Nucleus accumbens (tissue), 56 donors: ENCODE data around the gene DLX3.

ENCODE experiments used
- DNase-seq, 56 donors: peaks; one replicate each; lab custom pipeline; 2025; lab: John Stamatoyannopoulos, UW

DLX3 gene

DNA sequence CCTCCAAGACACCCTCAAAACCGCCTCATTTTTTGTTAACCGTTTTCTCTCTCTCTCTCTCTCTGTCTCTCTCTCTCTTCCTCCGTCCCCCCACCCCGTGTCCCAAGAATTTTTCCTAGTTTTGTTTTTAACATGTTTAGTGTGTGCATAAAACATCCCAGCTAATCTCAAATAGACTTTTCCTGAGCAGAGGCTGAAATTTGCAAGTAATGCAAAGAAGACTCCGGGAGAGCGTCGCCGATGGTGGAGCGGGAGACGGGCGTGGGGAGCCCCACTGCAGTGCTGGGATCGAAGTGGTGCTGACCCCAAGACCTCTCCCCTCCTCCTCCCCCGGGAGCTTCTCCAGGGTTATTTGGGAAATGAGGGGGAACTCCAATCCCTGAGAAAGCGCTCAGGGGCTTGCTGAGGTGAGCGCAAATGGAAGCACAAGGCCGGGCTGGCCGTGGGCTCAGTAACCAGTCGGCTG, 30.7 kb downstream of the DLX3 start:
- DNase-seq, result no peak

DNA sequence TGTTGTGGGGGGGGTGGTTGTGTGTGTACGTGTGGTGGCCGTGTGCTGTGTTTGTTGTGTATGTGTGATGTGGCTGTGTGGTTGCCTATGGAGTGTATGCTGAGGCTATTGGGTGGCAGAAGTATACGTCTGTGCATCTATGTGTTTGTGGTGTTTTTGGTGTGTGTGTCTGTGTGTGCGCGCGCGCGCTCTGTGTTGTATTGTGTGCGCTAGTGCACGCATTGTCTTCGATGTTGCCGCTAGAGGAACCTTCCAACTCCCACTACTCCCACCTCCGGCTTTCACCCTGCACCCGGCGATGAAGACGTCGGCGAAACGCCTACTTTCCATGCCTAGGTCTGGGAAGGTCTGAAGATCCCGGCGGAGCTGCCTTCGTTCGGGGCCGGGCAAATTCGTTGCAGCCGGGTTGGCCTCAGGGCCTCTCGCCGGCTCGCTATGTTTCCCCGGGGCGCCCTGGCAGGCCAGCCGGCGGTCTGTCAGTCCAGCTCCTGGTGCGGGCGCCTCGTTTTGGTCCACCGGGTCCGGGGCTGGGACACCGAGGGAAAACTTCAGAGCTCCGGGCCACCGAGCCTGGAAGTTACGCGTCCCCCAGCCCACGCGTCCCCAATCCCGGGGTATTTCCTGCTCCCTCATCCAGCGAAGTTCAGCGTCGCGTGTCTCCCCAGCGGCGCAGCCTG, 31.3 kb downstream of the DLX3 start:
- DNase-seq, result no peak

DNA sequence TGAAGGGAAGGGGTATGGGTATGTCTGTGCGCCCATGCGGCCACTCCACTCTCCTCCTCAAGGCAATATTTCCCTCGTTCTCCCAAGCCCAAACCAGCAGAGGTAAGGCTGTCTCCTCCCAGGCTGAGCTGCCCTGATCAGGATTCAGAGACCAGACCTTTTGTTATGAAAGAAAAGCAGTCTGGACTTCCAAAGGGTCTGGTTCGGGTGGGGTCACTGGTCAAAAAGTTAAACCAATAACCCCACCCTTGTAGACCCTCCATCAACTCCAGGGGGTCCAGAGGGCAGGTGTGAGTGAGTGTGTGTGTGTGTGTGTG, 31.8 kb downstream of the DLX3 start:
- no peak for DNase-seq

DNA sequence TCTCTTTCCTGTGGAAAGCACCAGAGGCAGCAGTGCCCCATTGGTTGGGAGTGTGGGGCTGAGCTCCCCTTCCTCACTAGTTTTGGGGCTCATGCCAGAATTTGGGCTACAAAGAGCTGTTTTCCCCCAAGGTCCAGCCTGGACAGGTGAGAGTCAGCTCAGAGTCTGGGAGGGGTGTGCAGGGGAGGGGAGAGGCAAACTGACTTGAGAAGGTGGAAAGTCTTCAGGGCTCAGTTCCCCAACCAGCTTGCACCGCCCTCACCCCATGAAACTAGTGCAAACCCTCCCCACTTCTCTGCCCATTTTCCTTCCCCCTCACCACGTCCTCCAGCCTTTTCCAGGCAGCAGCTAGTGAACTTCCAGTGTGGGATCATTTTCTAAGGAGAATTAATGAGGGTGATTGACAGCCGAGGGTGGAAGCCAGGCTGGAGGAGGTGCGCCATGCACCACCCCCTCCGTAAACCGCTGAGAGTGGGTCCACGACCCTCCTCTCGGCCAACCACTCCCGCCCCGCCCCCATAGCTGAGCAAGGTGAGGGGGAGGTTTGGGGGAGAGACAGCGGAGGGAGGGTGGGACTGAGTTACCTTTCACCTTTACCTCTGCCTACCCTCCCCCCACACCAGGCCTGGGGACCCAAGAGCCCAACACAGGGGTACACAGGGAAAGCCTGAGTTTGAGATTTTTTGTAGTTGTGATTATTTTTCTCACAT, 32.3 kb downstream of the DLX3 start:
- no peak for DNase-seq

DNA sequence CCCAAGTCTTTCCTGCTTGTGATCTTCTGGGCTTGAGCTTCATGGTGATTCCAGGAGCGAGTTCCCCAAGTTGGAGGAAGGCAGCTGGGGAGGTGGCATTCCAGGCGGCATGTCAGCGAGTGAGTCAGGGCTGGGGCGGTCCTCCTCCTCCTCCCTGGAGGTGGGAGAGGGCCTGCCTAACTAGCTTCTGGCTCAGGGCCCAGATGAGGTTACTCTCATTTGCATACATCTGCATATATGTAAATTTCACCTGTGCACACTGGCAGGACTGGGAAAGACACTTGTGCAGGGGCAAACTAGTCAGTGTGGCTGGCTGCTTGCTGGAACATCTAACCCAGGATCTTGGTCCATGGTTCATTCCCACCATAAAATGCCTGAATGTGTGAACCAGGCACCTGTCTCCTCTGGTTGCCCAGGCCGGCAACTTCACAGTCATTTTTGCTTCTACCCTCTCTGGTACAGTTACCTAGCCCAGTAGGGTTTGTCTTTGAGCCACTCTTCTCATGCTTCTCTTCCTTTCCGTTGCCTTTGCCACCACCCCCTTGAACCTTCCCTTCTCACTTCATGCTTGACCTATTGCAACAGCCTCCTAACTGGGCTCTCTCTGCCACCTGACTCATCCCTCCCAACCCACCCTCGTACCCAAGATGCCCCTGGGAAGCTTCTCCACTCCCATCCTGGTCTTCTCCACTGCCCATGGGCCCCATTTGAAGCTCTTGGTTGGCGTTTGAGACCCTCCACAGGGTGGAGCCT, 35.7 kb downstream of the DLX3 start:
- peak in 25 of 56 donors; percentile 0 to 61 (median 20) for DNase-seq

DNA sequence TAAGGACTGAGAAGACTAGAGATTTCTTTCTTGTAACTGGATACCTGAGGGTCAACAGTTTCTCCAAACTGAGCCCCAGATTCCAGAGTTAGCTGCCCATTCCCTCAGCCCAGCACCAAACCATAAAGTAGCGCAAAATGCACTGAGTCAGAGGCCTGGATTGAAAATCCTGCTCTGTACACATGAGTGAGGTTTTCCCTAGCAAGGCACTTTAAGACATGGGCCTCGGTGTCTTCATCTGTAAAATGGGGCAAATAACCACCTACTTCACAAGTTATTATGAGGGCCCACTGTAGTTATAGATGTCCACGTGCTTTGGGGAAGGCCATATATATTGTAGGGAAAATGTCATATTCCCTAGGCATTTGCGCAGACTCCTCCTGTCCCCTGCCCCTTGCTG, 36.3 kb downstream of the DLX3 start:
- no peak for DNase-seq

DNA sequence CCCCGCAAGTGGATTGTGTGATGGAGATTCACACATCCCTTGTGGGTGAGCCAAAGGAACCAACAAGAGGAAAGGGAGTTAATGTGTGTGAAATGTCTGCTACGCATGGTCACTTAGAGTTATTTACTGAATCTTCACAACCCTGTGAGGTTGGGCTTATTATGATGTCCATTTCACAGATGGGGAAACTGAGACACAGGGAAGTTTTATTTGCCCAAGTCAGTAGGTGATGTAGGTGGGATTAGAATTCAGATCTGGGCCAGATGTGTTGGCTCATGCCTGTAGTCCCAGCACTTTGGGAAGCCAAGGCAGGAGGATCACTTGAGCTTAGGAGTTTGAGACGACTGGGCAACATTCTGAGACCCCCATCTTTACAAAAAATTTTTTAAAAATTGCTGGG, 37.7 kb downstream of the DLX3 start:
- DNase-seq, result no peak

DNA sequence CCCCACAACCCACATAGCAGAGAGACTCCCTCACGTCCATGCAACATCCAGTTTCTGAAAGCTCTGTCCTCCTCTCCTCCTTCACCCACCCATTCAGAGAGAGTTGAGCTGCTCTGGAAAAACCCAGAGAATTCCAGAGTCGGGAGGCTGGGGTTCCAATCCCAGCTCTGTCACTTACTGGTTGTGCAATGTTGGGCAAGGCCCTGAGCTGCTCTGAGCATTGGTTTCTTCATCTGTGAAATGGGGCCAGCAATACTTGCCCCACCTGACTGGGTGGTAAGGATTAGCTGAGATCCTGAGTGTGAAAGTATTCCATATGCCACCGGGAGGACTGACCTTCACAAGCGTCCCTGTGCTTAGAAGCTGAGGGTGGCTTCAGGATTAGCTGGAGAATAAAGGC, 38.2 kb downstream of the DLX3 start:
- no peak for DNase-seq

DNA sequence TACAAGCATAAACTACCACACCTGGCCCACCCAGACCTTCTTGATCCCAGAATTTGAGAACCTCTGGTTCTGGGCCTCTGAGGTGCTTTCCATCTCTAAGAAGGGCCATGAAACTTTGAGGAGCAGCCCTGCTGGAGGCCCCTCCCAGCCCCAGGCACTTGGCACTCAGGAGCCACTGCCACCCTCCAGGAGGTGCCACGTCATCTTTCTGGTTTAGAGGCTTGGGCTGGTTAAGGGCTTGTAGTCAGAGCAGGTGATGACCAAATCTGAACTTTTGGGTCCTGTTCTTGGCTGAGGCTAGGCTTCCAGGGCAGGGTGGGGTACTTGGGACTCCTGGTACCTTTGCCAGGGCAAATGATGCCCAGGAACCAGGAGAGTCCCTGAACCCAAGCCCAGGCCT, 39.9 kb downstream of the DLX3 start:
- no peak for DNase-seq

DNA sequence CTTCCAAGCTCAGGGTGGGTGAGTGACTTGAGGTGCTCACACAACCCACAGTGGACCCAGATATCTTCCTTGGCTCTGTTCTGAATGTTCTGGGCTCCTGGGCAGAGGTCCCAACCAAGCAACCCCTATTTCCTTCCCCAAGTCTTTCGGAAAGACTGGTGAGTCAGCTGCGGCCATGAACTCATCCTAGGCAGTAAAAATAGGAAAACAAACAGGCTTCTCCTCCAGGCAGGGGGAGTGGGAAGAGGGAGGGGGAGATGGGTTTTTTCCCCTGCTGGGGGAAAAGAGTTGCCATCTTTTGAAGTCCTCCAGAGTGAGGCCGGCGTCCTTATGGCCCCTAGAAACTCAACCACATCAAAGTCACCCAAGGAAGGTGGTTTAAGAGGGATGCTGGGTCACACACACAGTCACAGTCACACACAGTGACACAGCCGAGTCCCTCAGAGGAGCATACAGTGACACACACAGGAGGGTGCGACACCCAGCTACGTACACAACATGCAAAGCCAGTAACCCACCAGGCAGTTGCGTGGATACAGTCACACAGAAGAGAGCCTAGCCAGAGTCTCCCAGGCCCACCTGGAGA, 42.0 kb downstream of the DLX3 start:
- no peak for DNase-seq

DNA sequence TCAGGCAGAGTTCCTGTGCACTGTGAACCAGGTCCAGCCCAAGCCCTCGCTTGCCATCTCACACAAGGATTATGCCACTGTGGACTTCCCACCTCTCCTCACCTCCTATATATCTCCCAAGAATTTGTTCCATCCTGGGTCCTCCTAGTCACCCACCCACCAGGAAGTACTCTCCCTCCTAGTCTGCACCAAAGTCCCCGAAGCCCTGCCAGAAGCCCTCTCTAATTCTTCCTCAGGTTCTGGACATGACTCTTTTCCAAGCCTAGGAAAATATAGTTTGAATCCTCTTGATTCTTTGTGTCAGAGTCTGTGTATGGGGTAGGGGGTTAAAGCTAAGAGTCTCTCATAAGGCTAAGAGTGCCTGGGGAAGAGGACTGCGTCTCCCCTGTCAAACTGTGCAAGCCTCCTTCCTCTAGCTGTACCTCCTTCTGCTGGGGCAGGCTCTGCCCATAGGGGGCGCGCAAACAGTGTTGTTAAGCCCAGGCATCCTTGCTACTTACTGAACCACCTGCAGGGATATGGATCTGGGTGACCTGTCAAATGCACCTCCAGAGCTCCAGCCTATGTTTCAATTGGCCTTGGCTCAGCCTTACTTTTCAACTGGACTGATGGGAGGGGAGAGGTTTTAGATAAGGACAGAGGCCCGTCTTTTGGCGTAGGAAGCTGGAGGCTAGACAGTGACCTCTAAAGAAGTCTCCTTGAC, 42.7 kb downstream of the DLX3 start:
- peak in 31 of 56 donors; percentile 1 to 73 (median 16) for DNase-seq

DNA sequence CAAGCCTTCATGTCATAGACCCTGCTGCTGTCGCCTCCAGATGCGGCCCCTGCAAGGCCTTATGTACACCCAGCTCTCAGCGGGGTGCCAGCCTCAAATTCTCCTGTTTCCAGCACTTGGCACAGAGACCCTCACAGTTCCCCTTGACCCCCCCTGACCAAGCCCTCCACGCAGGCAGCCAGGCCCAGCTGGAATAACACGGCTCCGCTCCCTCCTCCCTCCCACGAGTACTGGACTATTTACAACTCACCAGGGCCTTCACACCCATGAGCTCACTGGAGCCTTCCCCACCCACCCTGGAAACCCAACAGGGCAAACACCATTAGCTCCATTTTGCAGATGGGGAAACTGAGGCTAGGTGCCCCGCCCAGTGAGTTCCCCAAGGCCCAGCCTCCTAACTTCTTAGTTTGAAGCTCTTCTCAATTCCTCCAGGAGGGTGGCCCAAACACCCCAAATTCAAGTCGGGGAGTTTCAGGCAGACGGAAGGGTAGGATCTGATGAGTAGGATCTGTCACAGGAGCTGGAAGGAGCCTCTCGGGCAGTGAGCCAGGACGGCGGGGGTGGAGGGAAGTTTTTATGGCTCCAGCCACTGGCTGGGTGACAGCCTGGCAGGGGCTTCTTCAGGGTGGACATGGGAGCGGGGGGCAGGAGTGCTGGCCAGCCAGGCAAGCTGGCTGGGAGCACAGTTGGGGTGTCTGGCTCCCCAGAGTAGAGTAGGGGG, 43.5 kb downstream of the DLX3 start:
- DNase-seq, result no peak

DNA sequence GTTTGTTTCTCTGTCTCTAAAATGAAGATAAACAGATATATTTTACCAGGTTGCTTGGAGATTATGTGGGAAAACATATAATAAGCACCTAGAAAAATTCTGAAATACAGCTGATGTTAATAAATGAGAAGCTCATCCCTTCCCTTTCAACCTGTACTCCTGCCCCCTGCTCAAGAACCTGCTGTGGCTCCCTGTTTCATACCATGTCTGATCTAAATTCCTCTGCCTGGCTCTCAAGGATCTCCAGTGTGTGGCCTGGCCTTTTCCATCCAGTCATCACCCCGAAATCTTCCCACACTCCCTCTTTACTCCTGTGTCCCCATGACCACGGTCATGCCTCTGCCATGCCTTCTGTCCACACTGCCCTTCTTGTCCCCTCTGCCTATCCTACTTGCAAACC, 45.4 kb downstream of the DLX3 start:
- DNase-seq, result no peak

DNA sequence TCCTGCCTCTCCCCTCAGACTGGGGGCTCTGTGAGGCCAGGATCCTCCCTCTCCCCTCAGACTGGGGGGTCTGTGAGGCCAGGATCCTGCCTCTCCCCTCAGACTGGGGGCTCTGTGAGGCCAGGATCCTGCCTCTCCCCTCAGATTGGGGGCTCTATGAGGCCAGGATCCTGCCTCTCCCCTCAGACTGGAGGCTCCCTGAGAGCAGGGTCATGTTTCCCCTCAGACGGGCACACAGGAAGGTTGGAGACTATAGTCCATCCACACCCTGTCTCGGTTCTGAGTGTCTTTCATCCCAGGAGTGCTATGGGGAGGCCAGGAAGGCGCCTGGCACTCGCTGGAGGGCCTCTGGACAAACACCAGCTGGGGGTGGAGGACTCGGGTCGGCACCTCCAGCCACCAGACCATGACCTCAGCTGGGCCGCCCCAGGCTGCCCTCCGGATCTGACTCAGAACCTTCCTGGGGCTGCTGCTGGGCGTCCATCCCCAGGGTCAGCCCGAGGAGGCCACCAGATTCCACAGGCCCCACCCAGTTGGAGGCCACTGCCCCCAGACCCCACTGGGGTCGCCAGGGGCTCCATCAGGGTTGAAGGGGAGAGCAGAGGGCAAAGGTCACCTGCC, 48.0 kb downstream of the DLX3 start:
- no peak for DNase-seq

DNA sequence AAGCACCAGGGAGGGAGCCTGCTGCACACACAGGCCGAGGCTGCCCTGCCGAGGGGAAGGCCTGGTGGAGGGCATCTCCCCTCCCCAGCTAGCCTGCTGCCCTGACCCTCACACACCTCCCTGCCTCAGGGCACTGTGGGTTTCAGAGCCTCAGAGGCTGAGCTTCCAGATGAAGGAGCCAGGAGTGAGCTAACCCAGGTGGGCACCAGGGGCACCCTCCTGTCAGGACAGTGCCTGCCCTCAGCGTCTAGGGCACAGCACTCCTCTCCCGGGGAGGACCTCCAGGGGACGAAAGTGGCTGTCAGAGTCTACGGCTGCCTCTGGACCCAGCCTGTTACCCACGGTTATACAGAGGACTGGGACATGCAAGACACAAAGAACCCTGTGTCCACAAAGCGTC, 48.8 kb downstream of the DLX3 start:
- DNase-seq, result no peak

DNA sequence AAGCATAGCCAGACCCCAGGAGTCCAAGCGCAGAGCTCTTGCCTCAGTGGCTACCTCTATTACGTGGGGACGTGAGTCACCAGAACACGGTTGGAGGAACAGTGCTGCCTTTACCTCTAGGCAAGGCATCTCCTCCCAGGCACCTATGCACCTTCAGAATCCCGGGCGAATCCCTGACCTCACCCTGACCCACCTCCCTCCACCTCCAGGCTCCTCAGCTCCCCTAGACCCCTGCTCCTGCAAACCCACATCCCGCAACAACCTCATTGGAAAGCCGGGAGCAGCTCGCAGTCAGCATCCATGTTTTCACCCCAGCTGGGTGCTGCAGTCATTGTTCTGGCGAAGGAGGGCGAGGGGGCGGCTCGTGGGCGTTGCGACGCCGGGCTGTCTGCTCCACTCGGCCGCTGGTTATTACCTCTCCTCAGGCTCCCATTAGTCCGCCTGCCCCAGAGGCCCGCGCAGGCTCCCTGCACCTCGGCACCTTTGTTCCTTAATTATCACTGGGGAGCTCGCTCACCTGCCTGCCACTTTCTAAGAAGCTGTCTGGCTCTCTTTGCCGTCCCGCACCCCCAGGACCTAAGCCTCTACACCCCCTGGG, 50.7 kb downstream of the DLX3 start:
- DNase-seq, result peak in 1 of 56 donors; percentile 2

DNA sequence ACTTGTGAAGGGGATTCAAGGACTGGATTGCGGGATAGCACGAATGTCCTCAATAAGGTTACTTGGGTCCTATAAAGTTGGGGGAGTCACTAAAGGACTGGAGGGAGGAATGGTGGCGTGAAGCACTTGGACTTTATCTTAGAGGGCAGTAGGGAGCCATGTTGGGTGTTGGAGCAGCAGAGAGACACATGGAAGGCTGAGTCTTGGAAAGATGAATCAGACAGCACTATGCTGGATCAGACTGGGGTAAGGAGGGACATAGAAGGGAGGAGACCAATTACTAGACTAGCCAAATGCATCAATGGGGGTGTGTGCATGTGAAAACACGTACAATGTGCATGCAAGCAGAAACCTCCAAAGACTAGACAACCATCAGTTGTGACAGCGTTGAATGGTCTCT, 52.1 kb downstream of the DLX3 start:
- no peak for DNase-seq

DNA sequence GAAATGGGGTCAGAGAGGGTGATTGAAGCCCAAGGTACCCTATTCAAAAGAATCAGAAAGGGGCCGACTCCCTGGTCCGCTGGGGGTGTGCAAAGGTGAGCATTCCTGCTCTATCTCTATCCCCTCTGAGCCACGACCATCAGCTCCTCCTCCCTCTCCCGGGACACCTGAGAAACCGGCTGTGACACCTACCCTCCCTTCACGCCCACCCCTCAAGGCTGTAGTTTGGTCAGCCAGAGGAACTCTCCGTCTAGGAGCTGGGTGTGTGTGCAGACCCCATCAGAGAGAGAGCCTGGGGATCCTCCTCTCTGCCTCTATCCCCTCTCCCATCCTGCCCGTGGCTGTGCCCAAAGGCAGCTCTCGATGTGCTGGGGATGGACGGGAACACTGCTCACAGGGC, 53.6 kb downstream of the DLX3 start:
- no peak for DNase-seq
